CD1c-positive myeloid dendritic cell (primary cell): ENCODE results near the gene GLRX2.
A peak's percentile ranks its signal among the peaks of the same experiment; 100 is the strongest.
"Not testable (repeated sequence)": the region's sequence is repeated elsewhere in the genome, so short reads cannot be mapped to it uniquely, and the experiment has no call there.

Experiments used
- DNase-seq: peaks from one replicate; pipeline ENCODE4 v3.0.0-alpha.2; 2016; ENCODE audit errors: extremely low spot score

The GLRX2 gene

GRCh38 chr1:193104907-193105820 is at the start of gene GLRX2:
TSS of gene GLRX2 (minus strand) at chr1:193105414. CDS start at chr1:193105382, 32 bp downstream.
- DNase-seq: peak; percentile 87

- DNase-seq: no peak
These were observed 39.8 kb upstream of the GLRX2 start for GRCh38 chr1:193144999-193145398.

GRCh38 chr1:193144361-193144938 is 39.2 kb upstream of the GLRX2 start:
- DNase-seq: no peak

- no peak for DNase-seq
These were observed 38.1 kb upstream of the GLRX2 start for GRCh38 chr1:193143285-193143684.

DNA sequence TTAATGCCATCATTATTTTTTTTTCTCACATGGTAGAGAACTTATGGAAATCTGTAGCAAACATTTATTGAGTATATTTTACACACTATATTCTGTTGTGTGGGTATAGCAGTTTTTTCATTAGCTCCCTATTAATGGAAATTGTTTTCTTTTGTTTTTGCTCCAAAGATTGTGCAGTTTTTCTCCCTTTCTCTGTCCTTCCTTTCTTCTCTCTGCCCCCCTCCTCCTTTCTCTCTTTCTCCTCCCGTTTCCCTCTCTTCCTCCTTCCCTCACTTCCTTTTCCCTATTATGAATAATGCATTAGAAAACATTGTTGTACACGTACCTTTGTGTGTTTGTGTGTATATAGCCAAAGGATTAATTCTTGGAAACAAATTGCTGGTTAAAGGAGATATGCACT is 37.2 kb upstream of the GLRX2 start:
- no peak for DNase-seq

- no peak for DNase-seq
These were observed 36.6 kb upstream of the GLRX2 start for GRCh38 chr1:193141804-193142203.

- DNase-seq: no peak
These were observed 35.0 kb upstream of the GLRX2 start for GRCh38 chr1:193140254-193140653.

DNA sequence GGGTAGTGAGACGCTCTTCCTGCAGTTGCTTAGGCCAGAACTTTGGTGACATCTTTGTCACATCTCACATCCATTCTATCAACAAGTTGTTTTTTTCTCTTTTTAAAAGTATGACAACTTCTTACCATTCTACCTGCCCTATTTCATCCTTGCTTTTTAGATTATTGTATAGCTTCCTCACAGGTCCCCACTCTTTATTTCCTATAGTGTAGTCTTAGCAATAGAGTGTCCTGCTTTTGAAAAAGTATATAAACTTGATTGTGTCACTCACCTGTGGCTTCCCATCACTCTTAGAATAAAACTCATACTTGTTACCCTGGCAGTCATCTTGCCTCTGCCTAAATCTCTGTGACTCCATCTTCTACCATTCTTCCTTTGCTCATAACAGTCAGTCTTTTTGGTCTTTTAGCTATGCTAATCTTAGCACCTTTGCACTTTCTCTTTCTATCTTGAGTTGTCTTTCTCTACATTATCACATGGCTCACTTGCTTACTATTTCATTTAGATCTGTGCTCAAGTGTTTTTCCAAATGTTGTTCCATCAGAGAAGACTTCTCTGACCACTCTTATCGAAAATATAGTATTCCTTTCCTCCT is 26.1 kb upstream of the GLRX2 start:
- no peak for DNase-seq

DNA sequence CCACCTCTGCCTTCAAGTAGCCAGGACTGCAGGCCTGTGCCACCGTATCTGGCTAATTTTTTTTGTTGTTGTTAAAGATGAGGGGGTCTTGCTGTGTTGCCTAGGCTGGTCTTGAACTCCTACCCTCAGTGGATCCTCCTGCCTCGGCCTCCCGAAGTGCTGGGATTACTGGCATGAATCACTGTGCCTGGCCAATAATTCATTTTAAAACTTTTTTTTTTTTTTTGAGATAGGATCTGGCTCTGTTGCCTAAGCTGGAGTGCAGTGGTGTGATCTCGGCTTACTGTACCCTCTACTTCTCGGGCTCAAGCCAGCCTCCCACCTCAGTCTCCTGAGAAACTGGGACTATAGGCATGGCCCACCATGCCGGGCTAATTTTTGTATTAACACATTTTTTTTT is 20.2 kb upstream of the GLRX2 start:
- no peak for DNase-seq

- DNase-seq: no peak
These were observed 18.5 kb upstream of the GLRX2 start for GRCh38 chr1:193123751-193124150.

DNA sequence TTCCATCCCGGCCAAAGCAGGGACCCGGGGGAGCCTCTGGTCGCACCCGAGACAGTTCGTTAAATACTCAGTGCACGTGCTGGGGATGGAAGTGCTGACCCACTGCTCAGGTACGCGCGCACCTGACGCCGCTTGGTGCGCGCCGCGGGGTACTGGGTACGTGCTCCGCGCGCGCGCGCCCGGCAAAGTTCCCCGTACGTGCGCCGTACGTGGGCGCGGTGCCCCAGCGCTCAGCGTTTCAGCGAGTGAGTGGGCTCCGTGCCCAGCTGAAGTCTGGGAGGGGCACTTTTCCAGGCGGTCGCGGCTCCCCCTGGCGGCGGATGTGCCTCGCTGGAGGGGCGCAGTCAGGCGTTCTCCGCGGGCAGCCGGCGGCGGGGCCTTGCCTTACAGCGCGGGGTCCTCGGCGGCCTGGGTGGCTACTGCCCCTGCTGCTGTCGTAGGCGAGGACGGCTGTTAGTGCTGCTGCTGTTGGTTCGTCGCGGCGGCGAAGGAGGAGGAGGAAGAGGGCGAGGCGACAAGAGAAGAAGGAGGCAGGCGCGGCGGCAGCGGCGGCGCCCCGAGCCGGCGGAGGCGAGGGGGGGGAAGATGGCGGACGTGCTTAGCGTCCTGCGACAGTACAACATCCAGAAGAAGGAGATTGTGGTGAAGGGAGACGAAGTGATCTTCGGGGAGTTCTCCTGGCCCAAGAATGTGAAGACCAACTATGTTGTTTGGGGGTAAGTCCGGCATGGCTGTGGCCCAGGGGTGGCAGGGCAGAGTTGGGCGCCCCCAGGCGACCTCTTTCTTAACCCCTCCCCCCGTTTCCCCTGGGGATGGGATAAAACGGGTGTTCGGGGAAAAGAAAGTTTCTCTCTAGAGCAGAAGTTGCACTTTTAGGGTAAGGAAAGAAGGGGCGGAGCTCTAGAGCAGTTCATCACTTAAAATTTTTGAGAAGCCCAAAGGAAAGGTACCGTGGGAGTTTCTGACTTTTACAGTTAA is 16.7 kb upstream of the GLRX2 start, which contains the start of gene CDC73:
CDC73 (plus strand) TSS at position 416 of the 978 bp plus-strand sequence; CDS start at position 586, 170 bp downstream.
- DNase-seq: peak; percentile 99

- DNase-seq: no peak
These were observed 15.5 kb upstream of the GLRX2 start for GRCh38 chr1:193120604-193121166.

DNA sequence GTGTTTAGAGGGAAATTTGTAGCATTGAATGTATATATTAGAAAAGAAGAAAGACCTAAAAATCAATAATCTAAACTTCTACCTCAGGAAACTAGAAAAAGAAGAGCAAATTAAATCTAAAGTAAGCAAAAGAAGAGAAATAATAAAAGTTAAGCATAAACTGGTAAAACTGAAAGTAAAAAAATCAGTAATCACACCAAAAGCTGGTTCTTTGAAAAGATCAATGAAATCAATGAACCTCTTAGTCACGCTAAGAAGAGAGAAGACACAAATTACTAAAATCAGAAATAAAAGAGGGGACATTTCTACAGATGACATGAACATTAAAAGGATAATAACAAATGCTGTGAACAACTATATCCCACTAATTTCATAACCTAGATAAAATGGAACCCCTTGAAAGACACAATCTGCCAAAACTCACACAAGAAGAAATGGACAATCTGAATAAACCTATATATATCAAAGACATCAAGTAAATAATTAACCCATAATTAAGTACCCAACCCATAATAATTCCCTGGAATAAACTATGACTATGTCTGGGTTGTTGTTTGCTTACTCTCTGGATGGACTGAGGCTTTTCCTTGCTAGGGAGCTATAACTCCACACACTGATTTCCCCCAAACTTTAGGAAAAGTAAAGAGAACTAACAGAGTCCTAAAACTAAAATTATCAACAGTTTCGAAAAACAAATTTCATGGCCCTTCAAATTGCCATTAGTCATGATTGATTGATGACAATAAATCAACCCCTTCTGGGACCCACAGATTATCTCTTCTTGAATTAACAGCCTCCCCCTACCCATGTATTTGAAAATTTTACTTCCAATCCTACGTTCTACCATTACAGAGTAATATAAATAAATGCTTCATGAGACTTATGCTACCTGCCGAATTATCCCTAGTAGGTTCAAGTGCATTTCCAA is 13.9 kb upstream of the GLRX2 start:
- no peak for DNase-seq

- no peak for DNase-seq
These were observed 13.0 kb upstream of the GLRX2 start for GRCh38 chr1:193118194-193118593.

DNA sequence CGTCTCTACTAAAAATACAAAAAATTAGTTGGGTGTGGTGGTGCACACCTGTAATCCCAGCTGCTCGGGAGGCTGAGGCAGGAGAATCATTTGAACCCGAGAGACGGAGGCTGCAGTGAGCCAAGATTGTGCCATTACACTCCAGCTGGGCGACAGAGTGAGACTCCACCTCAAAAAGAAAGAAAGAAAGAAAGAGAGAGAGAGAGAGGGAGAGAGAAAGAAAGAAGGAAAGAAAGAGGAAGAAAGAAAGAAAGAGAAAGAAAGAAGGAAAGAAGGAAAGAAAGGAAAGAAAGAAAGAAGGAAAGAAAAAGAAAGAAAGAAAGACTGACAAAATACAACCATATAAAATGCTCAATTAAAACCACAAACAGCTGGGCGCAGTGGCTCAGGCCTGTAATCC is 12.0 kb upstream of the GLRX2 start:
- not testable (repeated sequence) for DNase-seq

DNA sequence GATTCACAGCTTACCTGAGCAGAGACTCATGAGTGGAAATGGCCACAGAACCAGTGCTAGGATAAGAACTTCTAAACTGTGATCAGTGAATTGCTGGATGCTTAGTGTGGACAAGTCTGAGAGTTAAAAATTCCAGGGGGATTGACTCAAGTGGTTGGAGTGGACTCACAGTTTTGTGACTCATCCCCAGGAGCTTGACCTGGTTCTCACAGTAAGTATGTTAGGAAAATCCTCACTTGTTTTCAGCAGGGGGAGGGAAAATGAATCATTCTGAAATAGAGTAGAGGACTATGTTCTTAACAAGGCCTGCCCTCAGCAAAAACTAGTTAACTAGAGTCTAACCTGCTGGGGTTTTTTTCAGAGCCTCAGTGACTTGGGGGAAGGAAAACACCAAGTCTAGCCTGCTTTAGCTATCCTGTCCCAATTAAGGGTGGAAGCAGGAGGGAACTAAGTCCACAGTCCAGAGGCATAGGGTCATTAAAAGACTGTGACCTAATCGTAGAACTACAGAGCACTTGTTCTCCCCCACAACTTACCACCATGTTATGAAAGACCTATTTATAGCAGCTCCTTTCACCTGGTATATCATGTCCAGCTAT is 10.5 kb upstream of the GLRX2 start:
- DNase-seq: no peak

DNA sequence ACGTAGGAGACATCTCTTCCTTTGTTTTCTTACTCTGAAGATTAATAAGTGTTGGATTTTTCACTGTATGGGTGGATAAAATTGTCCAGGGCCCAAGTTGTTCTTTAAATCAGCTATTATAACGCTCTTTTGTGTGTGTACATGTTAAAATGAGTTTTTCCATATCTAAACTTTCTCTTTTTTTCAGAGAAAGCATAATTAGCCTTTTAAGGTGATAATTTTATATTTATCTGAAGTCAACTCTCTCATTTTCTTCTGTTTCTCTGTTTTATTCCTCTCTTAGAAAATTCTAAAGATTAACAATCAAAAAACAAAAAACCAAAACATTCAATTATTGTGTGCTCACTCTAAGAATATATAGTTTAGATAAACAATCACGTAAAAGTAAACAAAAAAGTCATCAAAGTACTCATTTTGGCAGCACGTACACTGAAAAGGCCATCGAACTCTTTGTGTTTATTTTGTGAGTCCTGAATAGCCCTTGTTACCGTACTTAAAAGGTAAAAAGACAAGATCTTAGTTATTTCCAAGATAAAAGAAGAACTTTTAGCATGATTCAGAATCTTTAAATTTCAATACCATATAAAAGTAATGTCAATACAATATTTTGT is 9.4 kb upstream of the GLRX2 start:
- no peak for DNase-seq

- no peak for DNase-seq
These were observed 8.7 kb upstream of the GLRX2 start for GRCh38 chr1:193113992-193114332.

- DNase-seq: no peak
These were observed 8.2 kb upstream of the GLRX2 start for GRCh38 chr1:193113258-193113991.
